Large intestine (tissue), 3 donors: ENCODE data around the gene ANOS1. TPM values are rescaled to one million over a fixed set of nuclear protein-coding genes. Genes with fewer than 3 reads are reported as not detected.

ENCODE experiments used
- DNase-seq, 2 donors: peaks; one replicate each; pipeline versions ENCODE4 v3.0.0 to v3.0.0-alpha.2; 2013
- H3K27ac ChIP-seq: one replicate; pipeline ENCODE4 v1.5.1; 2013; ENCODE audit warnings: low read length
- H3K27me3 ChIP-seq: 2 replicates; pipeline ENCODE4 v1.6.1; 2013; ENCODE audit warnings: low read length; ENCODE audit not compliant: control insufficient read depth, insufficient read depth
- H3K36me3 ChIP-seq: 2 replicates; pipeline ENCODE4 v1.6.1; 2013; ENCODE audit warnings: low read length; ENCODE audit not compliant: control insufficient read depth, insufficient read depth
- H3K4me1 ChIP-seq: one replicate; pipeline ENCODE4 v1.6.1; 2013; ENCODE audit warnings: low read length; ENCODE audit not compliant: control insufficient read depth, insufficient read depth
- H3K4me3 ChIP-seq: one replicate; pipeline ENCODE4 v1.5.1; 2013; ENCODE audit warnings: low read length
- H3K9me3 ChIP-seq: one replicate; pipeline ENCODE4 v1.6.1; 2013; ENCODE audit warnings: mild to moderate bottlenecking, low read depth, low read length, moderate library complexity; ENCODE audit not compliant: control insufficient read depth
- WGBS: methylation state at CpG from one replicate; pipeline ENCODE4 v1.1.5; 2013; ENCODE audit warnings: low lambda C conversion rate; ENCODE audit not compliant: insufficient coverage; 5-methylcytosine and 5-hydroxymethylcytosine counted together
- polyA plus RNA-seq: library from polyadenylated mRNA; unstranded; fragments of 120-200 nt; gene quantifications from one replicate; pipeline ENCODE4 v1.2.1, GENCODE V29; 2013

Gene ANOS1
- polyA plus RNA-seq, 1 donor, result 5.9 TPM

DNA sequence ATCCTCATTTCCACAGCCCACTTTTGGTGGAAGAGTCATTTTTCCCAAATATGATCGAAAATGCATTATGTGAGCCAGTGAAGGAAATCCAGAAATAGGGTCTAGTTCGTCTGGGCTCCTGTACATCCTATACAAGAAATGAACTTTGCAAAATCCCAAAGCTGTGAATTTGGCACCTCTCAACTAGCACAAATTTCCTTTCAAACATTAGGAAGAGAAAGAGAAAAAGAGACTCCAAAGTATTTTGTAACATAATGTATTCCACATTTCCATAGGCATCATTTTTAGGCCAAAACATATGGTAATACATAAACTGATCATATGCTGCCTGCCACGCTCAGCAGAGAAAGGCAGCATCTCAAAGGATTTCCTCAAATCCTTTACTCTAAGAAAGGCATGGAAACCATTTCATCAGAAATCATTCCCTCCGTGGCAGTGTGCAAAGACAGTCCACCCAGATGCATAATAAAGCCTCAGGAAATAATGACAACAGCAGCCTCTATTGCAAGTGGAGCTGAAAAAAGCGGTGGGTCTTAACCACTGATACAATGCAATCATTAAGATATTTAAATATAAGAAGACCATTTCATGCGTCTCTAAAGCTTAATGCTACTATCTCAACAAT lies 56.8 kb downstream of the ANOS1 start:
- Histone ChIP-seq H3K4me3 (no peak overlapping the region), H3K36me3 (no peaks in the 10 kb centered on the region), H3K27ac (no peak overlapping the region), H3K27me3 (no peaks in the 10 kb centered on the region), H3K4me1 (no peaks in the 10 kb centered on the region), H3K9me3 (no peaks in the 10 kb centered on the region)
- no CpG with 5 or more reads among the region's 6 CpGs for WGBS
- no peak for DNase-seq

DNA sequence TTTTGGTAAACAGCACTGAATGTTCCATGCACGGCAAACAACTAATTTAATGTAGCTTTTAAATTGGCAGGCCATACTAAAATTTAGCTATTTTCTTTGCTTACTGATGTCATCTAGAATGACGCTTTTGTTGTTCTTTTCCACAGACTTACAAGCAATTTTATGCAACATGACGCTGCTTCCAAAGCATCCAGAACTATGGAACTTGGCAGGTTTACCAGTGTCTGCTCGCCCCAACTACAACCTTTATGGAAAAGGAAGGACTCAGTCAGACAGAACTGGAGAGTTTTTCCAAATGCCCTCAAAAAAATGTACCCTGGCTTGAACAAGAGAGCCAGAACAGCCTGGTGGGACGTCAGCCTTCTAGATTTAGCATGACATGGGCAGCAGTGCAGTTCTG lies 58.7 kb downstream of the ANOS1 start:
- no peaks in the 10 kb centered on the region for H3K27me3 ChIP-seq
- WGBS, result no CpG with 5 or more reads among the region's 5 CpGs
- no peaks in the 10 kb centered on the region for H3K36me3 ChIP-seq
- H3K9me3 ChIP-seq, result no peaks in the 10 kb centered on the region
- no peak for DNase-seq
- no peak overlapping the region for H3K4me3 ChIP-seq
- no peak overlapping the region for H3K27ac ChIP-seq
- no peaks in the 10 kb centered on the region for H3K4me1 ChIP-seq

DNA sequence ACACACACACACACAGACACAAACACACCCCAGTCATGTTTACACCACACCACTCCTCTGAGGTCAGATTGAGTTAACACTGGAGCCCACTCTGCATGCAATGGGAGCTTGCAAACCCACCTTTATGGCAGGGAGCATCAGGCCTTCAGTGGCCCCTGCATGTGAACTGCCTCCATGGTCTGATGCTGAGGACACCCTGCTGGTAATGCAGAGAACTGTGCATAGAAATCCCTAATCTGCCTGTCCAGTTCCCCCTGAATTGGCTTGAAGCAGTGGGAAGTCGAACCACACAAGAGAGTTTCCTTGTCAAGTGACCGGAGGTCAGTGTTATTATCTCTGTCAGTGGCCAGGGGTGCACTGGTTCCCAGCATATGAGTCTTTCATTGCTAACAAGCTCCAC lies 59.8 kb downstream of the ANOS1 start:
- no peak for DNase-seq
- Histone ChIP-seq H3K36me3 (no peaks in the 10 kb centered on the region), H3K4me3 (no peak overlapping the region), H3K9me3 (no peaks in the 10 kb centered on the region), H3K4me1 (no peaks in the 10 kb centered on the region), H3K27ac (no peak overlapping the region), H3K27me3 (no peaks in the 10 kb centered on the region)
- WGBS, result no CpG with 5 or more reads among the region's 2 CpGs

DNA sequence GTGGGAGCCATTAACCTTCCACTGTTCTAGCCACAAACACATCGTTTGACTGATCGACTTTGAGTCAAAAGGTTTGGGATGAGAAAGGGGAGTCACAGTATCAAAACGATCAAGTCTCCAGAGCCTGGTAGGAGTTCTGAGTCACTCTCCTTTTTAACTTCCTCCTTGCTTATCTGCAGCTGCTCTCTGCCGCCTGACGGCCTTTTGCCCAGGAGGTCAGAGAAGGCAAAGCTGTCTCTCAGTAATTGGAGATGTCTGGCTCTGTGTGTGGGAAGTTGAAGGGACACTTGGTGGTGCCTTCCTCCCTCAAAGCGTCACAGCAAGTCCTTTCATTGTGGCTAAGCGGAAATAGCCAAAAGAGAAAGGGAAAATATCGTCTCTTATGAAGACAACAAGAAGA lies 63.1 kb downstream of the ANOS1 start:
- no peak overlapping the region for H3K4me3 ChIP-seq
- H3K4me1 ChIP-seq, result no peaks in the 10 kb centered on the region
- peak in 1 of 2 donors; percentile 27 for DNase-seq
- H3K27me3 ChIP-seq, result no peaks in the 10 kb centered on the region
- H3K9me3 ChIP-seq, result no peaks in the 10 kb centered on the region
- WGBS, result no CpG with 5 or more reads among the region's 8 CpGs
- H3K36me3 ChIP-seq, result no peaks in the 10 kb centered on the region
- H3K27ac ChIP-seq, result no peak overlapping the region

DNA sequence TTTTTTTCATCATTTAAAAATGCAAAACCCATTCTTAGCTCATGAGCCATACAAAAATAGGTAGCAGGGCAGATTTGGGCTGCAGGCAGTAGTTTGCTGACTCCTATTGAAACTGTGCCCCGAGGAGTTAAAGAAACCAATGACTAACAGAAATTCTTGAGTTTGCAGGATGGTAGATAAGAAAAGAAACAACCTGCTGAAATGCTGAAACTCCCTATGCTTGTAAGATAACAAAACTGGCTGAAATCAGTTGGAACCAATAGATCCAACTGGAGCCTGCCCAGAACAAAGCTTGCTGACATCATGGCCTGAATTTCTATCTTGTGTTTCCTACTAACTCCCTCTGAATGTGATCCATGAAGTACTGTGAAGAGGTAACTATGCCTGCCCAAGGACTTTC lies 68.6 kb downstream of the ANOS1 start:
- Histone ChIP-seq H3K4me3 (no peak overlapping the region), H3K36me3 (no peaks in the 10 kb centered on the region), H3K27me3 (no peaks in the 10 kb centered on the region), H3K4me1 (no peaks in the 10 kb centered on the region), H3K27ac (no peak overlapping the region), H3K9me3 (no peaks in the 10 kb centered on the region)
- DNase-seq, result no peak
- WGBS, result no CpG with 5 or more reads among the region's 1 CpG

DNA sequence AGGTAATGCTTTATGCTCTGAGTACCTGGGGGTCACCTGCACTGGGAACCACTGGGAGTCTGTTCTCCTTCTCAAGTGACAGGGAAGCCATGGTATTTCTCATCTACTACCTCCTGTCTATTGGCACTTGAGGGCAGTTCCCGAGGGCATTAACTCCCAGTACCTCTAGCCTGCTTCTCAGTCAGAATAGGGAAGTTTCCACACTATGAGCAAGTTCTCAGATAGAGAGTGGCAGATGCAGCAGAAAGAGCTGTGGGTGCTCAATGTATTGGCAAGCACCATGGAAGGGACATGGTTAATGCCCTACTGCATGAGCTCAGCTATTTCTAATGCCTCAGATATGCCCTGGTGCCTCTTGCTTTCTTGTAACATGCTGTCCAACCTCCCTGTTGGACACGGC lies 74.1 kb downstream of the ANOS1 start:
- no peak overlapping the region for H3K4me3 ChIP-seq
- no peaks in the 10 kb centered on the region for H3K9me3 ChIP-seq
- 60% methylated on average over 1 of the region's 2 CpGs for WGBS
- DNase-seq, result no peak
- no peaks in the 10 kb centered on the region for H3K27me3 ChIP-seq
- no peak overlapping the region for H3K27ac ChIP-seq
- H3K4me1 ChIP-seq, result no peaks in the 10 kb centered on the region
- H3K36me3 ChIP-seq, result no peaks in the 10 kb centered on the region

DNA sequence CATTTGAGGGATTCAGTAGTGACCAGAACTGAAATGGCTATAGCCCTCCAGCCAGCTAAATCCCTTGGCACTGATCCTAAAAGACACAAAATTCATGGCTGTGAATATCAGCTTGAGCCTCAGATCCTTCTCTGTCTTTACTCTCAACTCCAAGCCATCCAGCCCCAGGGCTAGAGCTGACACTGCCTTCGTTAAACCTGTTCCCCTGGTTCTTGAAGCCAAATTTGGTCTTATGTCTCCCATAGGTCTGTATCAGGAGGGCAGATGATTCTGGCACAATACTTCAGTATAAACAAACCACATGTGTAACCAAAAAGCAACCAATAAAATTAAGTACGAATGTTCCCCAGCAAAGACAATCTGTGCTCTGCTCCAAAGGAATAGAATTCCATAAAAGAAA lies 78.0 kb downstream of the ANOS1 start:
- no peaks in the 10 kb centered on the region for H3K27me3 ChIP-seq
- H3K9me3 ChIP-seq, result no peaks in the 10 kb centered on the region
- H3K4me1 ChIP-seq, result no peaks in the 10 kb centered on the region
- DNase-seq, result no peak
- WGBS, result no CpG with 5 or more reads among the region's 2 CpGs
- H3K27ac ChIP-seq, result no peak overlapping the region
- H3K36me3 ChIP-seq, result no peaks in the 10 kb centered on the region
- no peak overlapping the region for H3K4me3 ChIP-seq

DNA sequence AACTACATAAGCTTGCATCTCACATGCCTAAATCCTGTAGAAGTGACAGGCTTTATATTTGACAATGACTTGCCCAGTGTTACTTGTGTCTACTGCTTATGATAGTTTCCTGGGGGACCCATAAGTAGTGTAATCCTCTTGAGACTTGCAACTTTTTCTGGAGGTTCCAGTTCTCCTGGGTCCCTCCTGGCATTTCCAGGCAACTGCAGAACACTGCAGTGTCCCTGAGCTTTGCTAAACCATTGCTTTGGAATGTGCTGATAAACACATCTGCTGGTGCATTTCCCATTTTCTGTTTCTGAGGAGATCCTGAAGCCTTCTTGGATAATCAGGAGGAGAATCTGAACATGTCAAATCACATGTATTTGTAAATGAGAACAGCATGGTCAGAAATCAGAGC lies 82.0 kb downstream of the ANOS1 start:
- Histone ChIP-seq H3K27me3 (no peaks in the 10 kb centered on the region), H3K4me3 (no peak overlapping the region), H3K4me1 (no peaks in the 10 kb centered on the region), H3K36me3 (no peaks in the 10 kb centered on the region), H3K27ac (no peak overlapping the region), H3K9me3 (no peaks in the 10 kb centered on the region)
- DNase-seq, result no peak

DNA sequence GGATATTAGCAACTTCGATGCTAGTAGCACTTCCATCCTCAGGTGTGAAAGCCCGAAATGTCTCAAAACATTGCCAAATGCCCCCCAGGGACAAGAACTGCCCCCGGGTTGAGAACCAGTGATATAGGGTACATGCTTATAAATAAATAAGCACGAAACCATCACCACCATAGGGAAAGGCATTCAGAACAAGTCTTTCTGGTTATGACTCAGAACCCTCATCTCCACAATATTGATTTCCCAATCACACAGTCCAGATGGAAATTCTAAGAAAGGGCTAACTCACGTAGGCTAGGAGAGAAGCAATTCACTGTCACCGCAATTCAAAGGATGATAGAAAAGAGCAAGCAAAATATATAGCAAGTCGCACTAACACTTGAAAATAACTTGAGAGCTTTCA lies 84.8 kb downstream of the ANOS1 start:
- no peak overlapping the region for H3K27ac ChIP-seq
- DNase-seq, result no peak
- H3K27me3 ChIP-seq, result no peaks in the 10 kb centered on the region
- WGBS, result no CpG with 5 or more reads among the region's 7 CpGs
- H3K36me3 ChIP-seq, result no peaks in the 10 kb centered on the region
- H3K4me3 ChIP-seq, result no peak overlapping the region
- no peaks in the 10 kb centered on the region for H3K4me1 ChIP-seq
- H3K9me3 ChIP-seq, result no peaks in the 10 kb centered on the region

DNA sequence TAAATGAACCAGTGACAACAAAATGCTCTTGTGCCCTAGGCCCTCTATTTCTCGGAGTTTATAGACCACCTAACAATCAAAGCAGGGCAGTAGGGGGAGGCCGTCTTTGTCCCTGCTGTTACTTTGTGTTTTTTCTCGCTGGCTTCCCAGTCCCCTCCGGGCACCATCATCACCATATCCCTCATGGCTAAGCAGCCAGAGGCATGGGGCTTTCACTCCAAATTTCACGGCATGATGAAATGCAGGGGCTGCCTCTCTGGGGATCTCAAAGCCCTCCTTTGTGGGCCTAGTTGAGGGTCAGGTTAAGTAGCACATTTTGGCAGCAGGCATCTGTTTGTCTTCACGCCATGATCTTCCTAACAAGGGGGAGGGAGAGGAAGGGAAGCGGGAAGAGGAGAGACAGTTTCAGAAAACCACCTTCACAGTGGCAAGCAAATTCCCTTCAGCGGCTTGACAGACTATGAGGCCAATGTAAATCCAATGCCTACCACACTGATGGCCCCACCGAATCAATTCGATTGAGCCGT lies 91.9 kb downstream of the ANOS1 start:
- no CpG with 5 or more reads among the region's 11 CpGs for WGBS
- no peak overlapping the region for H3K27ac ChIP-seq
- H3K36me3 ChIP-seq, result no peaks in the 10 kb centered on the region
- H3K4me3 ChIP-seq, result no peak overlapping the region
- no peak for DNase-seq
- no peaks in the 10 kb centered on the region for H3K9me3 ChIP-seq
- no peaks in the 10 kb centered on the region for H3K4me1 ChIP-seq
- H3K27me3 ChIP-seq, result no peaks in the 10 kb centered on the region

DNA sequence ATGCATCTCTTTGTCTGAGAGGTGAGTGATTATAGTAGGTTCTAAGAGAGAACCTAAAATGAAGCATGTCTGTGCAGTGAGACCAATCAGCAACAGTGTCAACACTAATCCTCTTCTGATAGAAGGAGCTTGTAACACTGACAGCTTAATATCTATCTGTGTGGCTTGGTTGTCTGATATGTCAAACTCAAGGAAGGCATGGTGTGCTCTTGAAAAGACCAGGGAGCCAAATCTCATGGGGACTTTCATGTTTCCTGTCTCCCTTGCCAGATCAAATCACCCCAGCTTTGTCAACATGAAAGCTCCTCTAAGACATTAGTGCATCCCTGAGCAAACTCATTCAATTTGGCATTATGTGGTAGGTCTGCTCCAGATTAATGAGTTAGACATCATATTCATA lies 95.4 kb downstream of the ANOS1 start:
- H3K4me1 ChIP-seq, result no peaks in the 10 kb centered on the region
- no peaks in the 10 kb centered on the region for H3K36me3 ChIP-seq
- no peak overlapping the region for H3K4me3 ChIP-seq
- H3K27ac ChIP-seq, result no peak overlapping the region
- no peaks in the 10 kb centered on the region for H3K9me3 ChIP-seq
- H3K27me3 ChIP-seq, result no peaks in the 10 kb centered on the region
- no peak for DNase-seq
